ENCODE data around the gene GPS1. TPM values are rescaled to one million over a fixed set of nuclear protein-coding genes. Genes with fewer than 3 reads are reported as not detected.

GPS1 gene
- total RNA-seq, 1 donor from 2014 or later: 156 TPM

GRCh38 chr17:82019690-82020571 is 31.8 kb upstream of the GPS1 start:
- peak; percentile 78 for DNase-seq (ENCODE audit: low read depth, low spot score)
- H3K9me3 Mint-ChIP-seq: no peaks in the 10 kb centered on the region
- H3K27ac Mint-ChIP-seq (ENCODE audit: unreplicated experiment): no peak overlapping the region
- H3K36me3 Mint-ChIP-seq (ENCODE audit: low read depth): no peaks in the 10 kb centered on the region
- H3K4me1 Mint-ChIP-seq: peaks cover 15% of the 10 kb centered on the region
- TF ChIP-seq CTCF (conservative IDR thresholded peaks at IDR 0.05): peak; percentile 80
- H3K27me3 Mint-ChIP-seq (ENCODE audit: low read depth): peaks cover 6% of the 10 kb centered on the region
- H3K4me3 Mint-ChIP-seq: peak overlapping the region; percentile 97

GRCh38 chr17:82020572-82021106 is 31.1 kb upstream of the GPS1 start:
- H3K27ac Mint-ChIP-seq (ENCODE audit: unreplicated experiment): no peak overlapping the region
- peaks cover 6% of the 10 kb centered on the region for H3K27me3 Mint-ChIP-seq (ENCODE audit: low read depth)
- no peaks in the 10 kb centered on the region for H3K9me3 Mint-ChIP-seq
- H3K4me3 Mint-ChIP-seq: peak overlapping the region; percentile 97
- no peak for TF ChIP-seq CTCF (conservative IDR thresholded peaks at IDR 0.05)
- H3K4me1 Mint-ChIP-seq: peaks cover 15% of the 10 kb centered on the region
- no peaks in the 10 kb centered on the region for H3K36me3 Mint-ChIP-seq (ENCODE audit: low read depth)
- DNase-seq (ENCODE audit: low read depth, low spot score): no peak

GRCh38 chr17:82021107-82021899 is 30.4 kb upstream of the GPS1 start:
- H3K4me3 Mint-ChIP-seq: peak overlapping the region; percentile 97
- H3K27me3 Mint-ChIP-seq (ENCODE audit: low read depth): peaks cover 6% of the 10 kb centered on the region
- H3K36me3 Mint-ChIP-seq (ENCODE audit: low read depth): no peaks in the 10 kb centered on the region
- H3K4me1 Mint-ChIP-seq: peaks cover 18% of the 10 kb centered on the region
- peak; percentile 68 for TF ChIP-seq CTCF (conservative IDR thresholded peaks at IDR 0.05)
- no peaks in the 10 kb centered on the region for H3K9me3 Mint-ChIP-seq
- peak; percentile 55 for DNase-seq (ENCODE audit: low read depth, low spot score)
- peak overlapping the region; percentile 84 for H3K27ac Mint-ChIP-seq (ENCODE audit: unreplicated experiment)

GRCh38 chr17:82021900-82022309 is 29.8 kb upstream of the GPS1 start:
- Mint-ChIP-seq H3K36me3 (ENCODE audit: low read depth) (no peaks in the 10 kb centered on the region), H3K4me1 (peaks cover 18% of the 10 kb centered on the region), H3K27me3 (ENCODE audit: low read depth) (peaks cover 6% of the 10 kb centered on the region), H3K27ac (ENCODE audit: unreplicated experiment) (peak overlapping the region; percentile 84), H3K9me3 (no peaks in the 10 kb centered on the region), H3K4me3 (peak overlapping the region; percentile 97)
- no peak for DNase-seq (ENCODE audit: low read depth, low spot score)
- no peak for TF ChIP-seq CTCF (conservative IDR thresholded peaks at IDR 0.05)

GRCh38 chr17:82022310-82022980 is 29.3 kb upstream of the GPS1 start, which contains the start of gene CENPX:
TSS of gene CENPX (minus strand) at chr17:82022878. CDS start at chr17:82022861, 17 bp downstream.
- H3K4me3 Mint-ChIP-seq: peak within 1 kb of the TSS; percentile 97
- no peak for TF ChIP-seq CTCF (conservative IDR thresholded peaks at IDR 0.05)
- H3K27ac Mint-ChIP-seq (ENCODE audit: unreplicated experiment): peak within 1 kb of the TSS; percentile 84
- H3K4me1 Mint-ChIP-seq: peaks cover 18% of the 10 kb centered on the region
- peaks cover 6% of the 10 kb centered on the region for H3K27me3 Mint-ChIP-seq (ENCODE audit: low read depth)
- H3K9me3 Mint-ChIP-seq: no peaks in the 10 kb centered on the region
- peak; percentile 42 for DNase-seq (ENCODE audit: low read depth, low spot score)
- no peaks in the 10 kb centered on the region for H3K36me3 Mint-ChIP-seq (ENCODE audit: low read depth)
